Superior temporal gyrus (tissue), 1 donor: ENCODE results near the gene YEATS4.

ENCODE experiments used
- DNase-seq: peaks from one replicate; pipeline ENCODE4 v3.0.0-alpha.2; 2016; ENCODE audit errors: extremely low spot score

The YEATS4 gene

DNA sequence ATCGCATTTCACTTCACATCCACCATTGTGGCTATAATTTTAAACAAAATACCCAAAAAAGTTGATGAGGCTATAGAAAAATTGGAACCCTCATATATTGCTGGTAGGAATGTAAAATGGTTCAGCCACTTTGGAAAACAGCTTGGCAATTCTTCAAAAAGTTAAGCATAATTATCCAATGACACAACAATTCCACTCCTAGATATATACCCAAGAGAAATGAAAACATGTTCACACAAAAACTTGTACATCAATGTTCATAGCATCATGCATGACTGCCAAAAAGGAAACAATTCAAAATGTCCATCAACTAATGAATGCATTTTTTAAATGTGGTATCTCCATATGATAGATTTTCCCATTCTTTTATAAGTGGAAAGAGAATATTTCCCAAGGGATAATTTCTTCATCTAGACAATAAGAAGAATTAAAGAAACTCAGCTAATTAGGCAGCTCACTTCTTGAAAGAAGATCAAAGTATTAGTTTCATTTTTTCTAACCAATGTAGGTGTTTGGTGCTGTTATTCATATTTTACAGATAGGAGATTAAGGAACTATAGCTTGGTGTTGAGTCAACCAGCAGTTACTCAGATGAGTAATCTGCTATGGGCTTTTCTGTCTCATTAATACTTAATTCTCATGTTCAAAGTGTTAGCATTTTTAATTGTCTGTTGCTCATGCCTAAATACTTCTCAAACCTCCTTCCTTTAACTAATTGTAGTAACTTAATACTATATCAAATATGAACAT, 32.8 kb downstream of the YEATS4 start:
- DNase-seq, result no peak

DNA sequence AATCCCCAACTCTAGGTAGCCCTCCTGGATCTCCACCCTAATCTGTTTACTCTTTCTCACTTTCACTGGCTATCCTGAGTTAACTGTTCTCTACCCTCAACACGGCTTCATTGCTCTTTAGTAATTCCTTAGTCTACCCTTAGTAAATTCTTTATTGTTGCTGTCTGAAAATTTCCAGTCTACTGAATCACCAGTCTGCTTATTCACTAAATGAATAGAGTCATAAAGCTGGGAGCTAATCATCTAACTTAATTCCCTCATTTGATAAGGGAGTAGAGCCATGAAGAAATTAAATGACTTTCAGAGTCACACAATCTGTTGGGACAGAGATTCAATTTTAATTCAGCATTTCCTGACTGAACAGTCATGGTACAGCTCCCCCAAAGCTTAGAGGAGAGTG, 36.5 kb downstream of the YEATS4 start:
- no peak for DNase-seq

DNA sequence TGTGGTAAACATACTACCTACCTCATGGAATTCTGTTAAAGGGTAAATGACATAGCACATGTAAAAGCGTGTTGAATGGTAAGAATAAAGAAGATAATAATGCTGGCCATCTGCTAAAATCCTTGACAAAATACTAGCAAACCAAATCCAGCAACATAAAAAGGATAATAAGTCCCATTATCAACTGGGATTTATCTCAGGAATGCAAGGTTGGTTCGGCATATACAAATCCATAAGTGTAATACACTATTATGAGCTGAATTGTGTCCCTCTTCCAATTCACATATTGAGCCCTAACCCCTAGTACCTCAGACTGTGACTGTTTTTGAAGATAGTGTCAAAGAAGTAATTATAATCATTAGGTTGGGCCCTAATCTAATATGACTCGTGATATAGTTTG, 37.4 kb downstream of the YEATS4 start:
- DNase-seq, result no peak

DNA sequence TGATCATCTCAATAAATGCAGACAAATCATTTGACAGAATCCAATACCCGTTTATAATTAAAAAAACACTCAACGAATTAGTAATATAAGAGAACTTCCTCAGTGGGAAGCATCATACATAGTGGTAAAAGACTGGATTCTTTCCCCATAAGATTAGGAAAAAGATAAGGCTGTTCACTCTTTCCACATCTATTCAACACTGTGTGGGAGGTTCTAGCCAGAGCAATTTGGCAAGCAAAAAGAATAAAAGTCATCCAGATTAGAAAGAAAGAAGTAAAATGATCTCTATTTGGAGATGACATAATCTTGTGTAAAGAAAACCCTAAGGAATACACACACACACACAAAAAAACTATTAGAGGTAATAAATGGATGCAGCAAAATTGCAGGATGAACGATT, 38.4 kb downstream of the YEATS4 start:
- no peak for DNase-seq

DNA sequence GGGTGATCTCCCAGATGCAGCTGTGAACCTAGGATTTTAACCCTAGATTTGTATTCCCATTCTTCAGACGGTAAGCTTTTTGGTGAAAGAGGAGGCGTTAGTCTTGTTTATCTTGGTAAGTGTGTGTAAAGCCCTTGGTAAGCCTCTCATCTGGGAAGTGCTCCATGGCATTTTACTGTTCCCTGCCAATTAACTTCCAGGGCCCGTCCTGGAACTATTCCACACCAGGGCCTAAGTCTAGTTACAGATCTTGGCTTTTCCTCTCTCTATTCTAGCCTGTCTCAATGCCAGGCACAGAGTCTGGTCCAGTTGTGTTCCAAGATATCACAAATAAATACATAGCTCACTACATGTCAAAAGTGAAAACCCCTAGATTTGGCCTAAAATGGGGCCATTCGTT, 42.4 kb downstream of the YEATS4 start:
- no peak for DNase-seq

DNA sequence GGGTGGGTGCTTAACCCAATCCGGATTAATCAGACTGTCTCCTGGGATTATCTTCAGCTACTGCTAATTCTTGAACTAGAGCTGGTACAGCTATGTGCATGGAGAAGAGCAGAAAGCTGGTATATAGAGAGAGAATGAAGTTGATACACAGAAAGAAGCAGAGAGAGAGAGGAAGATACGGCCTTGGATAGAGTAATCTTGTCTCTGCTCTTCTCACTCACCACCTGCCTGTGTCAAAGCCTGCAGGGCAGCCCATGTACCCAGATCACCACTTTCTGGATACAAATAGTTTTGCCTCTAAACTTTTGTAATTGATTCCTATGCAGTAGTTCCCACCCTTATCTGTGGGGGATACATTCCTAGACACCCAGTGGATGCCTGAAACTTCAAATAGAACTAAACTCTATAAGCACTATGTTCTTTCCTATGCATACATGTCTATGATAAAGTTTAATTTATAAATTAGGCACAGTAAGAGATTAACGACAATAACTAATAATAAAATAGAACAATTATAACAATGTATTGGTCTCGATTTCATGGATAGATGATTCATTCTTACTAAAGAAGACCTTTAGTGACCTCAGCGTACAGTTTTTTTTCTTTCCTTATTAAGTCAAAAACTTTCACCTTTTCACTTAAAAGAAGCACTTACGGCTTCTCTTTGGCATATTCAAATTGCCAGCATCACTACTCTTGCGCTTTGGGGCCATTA, 45.5 kb downstream of the YEATS4 start:
- DNase-seq, result no peak

DNA sequence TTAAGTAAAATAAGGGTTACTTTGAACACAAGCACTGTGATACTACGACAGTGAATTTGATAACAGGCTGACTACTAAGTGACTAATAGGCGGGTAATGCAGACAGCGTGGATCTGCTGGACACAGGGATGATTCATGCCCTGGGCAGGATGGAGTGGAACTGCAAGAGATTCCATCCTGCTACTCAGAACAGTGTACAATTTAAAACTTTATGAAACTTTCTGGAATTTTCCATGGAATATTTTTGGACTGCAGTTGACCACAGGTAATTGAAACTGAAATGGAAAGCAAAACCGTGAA, 46.0 kb downstream of the YEATS4 start:
- no peak for DNase-seq

DNA sequence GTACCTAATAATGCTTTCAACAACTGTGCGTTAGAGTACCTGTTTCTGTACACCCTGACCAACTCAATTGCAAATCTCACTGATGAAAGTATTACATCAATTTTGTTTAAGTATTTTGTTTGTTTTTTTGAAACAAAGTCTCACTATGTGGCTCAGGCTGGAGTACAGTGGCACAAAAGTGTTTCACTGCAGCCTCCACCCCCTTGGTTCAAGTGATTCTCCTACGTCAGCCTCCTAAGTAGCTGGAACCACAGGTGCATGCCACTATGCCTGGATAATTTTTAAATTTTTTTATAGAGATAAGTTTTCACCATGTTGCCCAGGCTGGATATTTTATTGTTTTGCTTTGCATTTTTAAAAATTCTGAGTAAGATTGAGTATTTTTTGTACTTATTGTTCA, 46.7 kb downstream of the YEATS4 start:
- DNase-seq, result no peak

DNA sequence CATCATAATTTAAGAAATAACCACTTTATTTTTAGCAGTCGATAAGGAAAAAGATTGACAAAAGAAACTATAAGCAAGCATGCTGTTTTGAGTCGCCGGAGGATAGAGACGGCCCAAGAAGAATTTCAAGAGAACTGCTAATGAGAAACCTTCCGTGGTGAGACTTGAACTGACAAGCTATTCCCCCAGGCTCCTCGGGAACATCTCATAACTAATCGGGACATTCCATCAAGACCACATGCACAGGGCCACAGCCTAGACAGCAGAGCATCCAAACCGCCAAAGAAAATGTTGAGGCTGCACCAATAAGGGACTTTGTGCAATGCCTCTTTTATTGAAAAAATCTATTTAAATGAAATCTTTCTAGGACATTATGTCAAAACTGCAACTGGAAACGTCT, 51.0 kb downstream of the YEATS4 start:
- no peak for DNase-seq

DNA sequence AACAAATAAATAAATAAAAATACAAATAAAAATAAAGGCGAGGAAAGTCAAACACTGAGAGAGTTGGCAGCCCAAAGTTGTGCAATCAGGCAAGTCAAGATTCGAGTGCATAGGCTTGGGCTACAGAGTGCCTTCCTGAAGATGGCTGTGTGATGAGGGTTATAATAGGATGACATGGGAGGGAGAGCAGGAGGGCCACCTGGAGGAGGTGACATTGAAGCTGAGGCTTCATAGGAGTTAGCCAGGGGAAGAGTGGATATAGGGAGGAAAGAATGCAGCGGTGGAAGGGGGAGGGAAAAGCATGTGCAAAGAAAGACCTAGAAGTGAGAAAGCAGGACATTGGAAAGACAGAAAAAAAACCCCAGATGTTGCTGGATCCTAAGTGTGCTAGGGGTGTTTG, 53.1 kb downstream of the YEATS4 start:
- no peak for DNase-seq

DNA sequence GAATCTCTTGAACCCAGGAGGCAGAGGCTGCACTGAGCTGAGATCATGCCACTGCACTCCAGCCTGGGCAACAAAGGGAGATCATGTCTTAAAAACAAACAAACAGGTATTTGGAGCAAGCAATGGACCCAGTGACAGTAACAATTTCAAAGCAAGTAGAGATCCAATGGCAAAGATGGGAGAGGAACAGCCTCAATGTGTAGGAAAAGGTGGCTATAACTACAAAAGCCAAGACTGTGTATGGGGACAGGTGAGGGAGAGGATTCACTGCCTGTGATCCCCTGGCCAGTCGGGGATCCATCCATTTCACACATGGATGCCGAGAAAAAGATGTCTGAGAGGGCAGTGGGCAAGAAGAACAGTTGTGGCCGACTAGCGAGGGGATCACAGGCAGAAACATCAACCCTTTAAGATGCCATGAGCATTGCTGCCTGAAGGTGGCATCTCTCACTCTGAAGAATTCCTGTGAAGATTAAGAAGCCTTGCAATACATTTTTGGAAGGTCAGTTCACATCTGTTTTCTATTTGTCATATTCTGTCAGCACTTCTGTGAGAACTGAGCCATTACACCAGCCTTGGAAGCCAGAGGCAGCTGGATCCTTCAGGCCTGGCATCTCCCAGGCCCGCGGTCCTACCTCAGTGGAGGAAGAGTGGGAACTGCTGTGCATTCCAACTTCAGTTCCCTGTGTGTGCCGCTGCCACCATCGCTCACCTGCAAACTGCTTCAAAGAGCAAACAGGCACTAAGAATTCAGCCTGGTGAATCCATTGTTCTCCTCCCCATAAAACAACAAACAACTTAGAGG, 56.1 kb downstream of the YEATS4 start:
- peak; percentile 83 for DNase-seq

DNA sequence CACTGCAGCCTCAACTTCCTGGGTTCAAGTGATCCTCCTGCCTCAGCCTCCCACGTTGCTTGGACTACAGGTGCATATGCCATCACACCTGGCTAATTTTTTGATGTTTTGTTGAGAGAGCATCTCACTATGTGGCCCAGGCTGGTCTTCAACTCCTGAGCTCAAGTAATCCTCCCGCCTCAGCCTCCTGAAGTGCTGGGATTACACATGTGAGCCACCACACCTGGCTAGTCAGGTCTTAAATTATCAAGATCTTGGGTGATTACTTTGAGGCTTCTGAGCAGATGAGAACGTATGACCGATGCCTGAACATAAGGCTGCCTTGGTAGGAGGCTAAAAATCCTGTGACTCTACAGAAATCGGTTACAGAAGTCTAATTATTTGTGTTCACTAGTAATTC, 57.7 kb downstream of the YEATS4 start:
- no peak for DNase-seq

DNA sequence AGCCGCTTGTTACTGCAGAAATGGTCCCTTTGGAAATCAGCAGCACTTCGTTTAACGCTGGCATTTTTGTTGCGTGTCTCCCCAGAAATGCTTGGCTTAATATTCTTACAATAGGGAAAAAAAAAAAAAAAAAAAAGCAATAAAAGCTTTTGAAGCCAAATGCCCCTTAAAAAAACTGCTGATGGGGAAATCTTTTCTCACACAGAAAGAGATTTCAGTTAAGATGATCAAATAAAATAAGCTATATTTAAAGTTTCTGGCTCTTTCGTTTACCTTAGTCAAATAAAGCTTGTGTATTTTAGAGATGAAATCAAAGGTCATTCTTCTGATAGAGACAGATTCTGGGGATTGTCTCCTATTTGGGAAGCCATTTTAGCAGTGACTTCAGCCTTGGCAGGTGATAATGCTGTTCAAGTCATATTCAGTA, 58.2 kb downstream of the YEATS4 start:
- DNase-seq, result no peak

DNA sequence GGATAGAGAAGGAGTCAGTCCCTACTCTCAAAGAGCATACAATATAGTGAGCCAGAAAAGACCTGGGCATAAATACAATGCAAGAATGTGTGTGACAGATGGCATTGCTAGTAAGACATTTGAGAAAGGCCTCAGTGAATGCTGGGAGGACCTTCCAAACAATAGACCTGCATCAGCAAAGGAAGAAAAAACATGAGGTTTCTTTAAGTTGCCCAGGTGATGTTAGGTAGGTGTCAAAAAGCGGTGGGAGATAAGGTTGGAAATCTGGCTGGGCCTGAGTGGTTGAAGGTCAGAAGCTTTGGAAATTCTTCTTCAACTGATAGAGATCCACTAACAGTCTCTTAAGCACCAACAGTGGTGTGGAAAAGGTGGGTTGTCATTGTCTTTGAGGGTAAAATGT, 60.2 kb downstream of the YEATS4 start:
- no peak for DNase-seq

DNA sequence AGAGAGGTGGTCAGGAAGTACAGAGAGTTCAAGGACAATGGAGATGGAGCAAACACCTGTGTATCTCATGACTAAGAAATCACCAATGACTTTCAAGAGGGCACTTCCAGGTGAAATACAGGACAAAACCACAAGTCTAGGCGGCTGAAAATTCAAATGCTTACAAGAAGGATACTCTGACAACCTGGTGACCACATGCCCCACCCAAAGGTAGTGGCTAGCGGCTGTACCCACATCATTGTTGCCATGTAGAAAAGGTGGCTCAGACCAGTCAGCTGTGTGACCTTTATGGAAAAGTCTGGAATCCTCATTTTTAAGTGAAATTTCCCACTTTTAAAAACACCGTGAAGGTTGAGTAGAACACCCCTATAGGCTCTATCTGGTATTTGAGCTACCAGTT, 62.0 kb downstream of the YEATS4 start:
- DNase-seq, result no peak

DNA sequence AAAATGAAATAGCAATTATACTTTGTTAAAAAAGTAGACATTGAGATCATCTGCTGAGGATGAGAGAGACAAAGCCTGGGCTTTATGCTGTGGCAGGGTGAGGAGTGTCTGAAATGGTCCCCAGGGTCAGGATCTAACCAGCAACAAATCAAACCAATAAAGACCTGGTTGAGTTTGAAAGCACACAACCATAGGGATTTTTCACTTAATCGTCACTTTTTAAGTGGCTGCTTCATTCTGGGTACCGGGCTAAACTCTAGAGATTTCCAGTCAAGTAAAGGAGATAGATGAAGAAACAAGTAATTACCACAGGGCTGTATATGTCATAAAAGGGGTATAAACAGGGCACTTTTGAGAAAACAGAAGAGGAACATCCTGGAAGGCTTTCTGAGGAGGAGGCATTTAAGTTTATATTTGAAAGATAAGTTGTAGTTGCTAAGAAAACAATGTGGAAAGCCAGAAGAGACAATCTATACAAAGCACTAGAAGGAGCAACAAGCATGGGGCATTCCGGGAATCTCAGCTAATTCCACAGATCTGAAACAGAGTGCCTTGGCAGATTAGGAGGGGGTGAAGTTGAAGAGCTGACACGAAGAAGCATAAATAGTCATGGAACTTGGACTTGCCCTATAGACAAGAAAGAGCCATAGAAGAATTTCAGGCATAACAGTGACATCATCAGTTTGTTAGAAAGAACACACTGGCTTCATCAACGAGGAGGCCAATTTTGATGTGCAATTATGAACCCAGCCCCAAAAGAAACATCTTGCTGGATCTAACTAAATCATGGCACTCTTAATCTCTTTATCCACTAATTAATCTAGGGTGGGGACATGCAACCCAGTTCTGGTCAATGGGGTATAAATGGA, 63.7 kb downstream of the YEATS4 start:
- no peak for DNase-seq

DNA sequence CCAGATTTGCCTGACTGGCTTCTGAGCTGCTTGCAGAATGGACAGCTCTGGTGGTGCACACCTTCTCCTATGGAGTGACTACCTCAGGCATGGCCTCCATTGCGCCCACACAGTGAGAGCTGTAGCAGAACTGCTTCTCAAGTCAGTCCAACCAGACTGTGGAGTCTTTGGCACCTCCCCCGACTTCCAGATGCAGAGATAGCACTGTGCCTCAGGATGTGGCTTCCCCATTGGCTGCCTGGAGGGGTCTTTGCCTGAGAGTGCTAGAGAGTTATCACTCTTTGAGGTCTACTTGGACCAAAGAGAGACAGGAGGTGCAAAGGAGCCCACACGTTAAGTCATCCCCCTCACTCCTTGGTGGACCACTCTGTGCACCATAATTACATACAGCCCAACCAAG, 65.9 kb downstream of the YEATS4 start:
- DNase-seq, result no peak

DNA sequence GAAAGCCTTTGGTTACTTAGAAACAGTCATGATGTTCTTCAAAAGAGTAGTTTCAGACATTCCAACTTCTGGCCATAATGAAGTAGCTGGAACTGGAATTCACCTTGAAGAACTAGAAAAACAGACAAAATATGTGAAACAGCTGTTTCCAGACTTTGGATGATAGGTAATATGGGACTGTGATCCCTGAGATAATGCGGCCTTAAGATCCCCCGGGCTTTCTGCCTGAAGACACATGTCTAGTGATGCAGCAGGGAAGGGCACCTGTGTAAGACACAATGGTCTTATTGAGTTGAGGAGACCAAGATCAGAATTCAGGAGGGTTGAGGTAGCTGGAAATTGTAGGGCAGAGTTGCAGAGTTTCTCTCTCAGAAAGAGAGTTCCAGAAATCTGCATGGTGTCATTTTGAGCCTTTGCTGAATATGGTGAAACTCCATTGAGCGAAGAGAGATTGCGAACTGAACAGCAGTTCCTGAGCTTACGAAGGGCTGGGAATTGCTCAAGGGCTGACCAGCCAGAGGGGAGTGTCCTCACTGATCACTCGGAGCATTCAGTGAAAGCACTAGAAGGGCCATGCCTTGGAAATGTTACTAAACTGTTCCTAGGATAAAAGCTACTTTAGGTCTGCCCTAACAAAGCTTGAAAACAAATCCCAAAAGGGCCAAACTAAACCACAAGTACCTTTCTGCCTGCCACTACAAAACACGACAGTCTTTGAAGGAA, 69.0 kb downstream of the YEATS4 start:
- no peak for DNase-seq

DNA sequence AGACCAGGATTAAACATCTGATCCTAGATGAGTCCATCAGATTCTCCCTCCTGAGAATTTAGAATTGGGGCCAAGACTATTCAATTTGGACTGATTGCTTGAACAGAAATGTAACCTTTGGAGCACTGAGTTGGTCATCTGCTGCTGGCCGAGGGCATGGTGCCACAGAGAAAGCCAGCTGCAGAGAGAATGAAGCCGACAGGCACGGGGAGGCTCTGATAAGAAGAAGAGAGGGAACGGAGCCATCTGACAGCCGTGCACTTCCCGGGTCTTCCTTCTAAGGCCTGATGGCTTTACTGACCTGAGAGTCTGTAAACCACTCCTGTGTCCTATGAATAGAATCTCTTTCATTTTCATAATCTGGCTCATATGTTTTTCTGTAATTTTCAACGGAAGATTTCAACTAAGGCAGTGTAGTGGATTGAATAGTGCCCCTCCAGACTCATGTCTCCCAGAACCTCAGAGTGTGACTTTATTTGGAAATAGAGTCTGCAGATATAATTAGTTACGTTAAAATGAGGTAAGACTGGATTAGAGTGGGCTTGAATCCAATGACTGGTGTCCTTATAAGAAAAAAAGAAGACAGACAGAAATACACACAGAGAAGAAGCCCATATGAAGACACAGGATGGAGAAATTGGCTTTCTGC, 71.5 kb downstream of the YEATS4 start:
- peak; percentile 64 for DNase-seq

DNA sequence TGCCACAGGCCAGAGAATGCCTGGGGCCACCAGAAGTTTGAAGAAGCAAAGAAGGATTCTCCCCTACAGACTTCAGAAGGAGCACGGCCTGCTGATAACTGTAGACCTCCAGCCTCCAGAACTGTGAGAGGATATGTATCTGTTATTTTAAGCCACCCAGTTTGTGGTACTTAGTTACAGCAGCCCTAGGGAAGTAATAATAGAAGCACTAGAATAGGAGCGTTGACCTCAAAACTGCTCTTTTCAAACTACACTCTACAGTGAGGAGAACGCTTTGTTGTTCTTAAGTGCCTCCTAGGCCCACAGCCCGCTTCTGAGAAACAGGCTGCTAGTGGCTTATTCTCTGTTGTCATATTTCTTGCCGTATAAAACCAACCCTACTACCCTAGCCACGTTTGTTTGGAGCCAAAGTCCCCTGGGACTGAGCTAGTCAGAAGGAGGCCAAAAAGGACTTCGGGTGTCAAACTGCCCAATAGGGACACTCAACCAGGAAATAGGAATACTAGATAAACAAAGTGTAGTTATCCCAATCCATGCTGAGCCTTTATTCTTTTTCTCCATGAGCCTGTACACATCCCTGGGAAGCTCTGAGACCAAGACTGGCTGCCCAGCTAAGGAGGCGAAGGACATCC, 72.2 kb downstream of the YEATS4 start:
- no peak for DNase-seq
